SK-N-SH treated with all-trans-retinoic acid at 6 μM for 48 hours (cell line): ENCODE results near the gene PPM1D.

Experiments used
- ATAC-seq: fragments of 200-7000 bp; cut with Tn5 transposase; 3 replicates; pipeline ENCODE4 v1.9.1; 2020; ENCODE audit warnings: mild to moderate bottlenecking, moderate library complexity
- BACH2 ChIP-seq: fragments of 250-450 bp; sonication (Bioruptor Pico); IDR thresholded peaks from 2 replicates; pipeline ENCODE4 v1.9.0; 2021; ENCODE audit warnings: mild to moderate bottlenecking, borderline replicate concordance
- ESRRG ChIP-seq: fragments of 250-450 bp; sonication (Bioruptor Pico); IDR thresholded peaks from 2 replicates; pipeline ENCODE4 v1.6.1; 2021; ENCODE audit warnings: mild to moderate bottlenecking
- GLIS3 ChIP-seq: fragments of 250-450 bp; sonication (Bioruptor Pico); IDR thresholded peaks from 2 replicates; pipeline ENCODE4 v1.5.0; 2020; ENCODE audit warnings: mild to moderate bottlenecking, moderate library complexity
- ISL1 ChIP-seq: fragments of 250-450 bp; sonication (Bioruptor Pico); IDR thresholded peaks from 2 replicates; pipeline ENCODE4 v2.1.2; 2022; ENCODE audit warnings: mild to moderate bottlenecking, moderate library complexity
- PATZ1 ChIP-seq: fragments of 250-450 bp; sonication (Bioruptor Pico); IDR thresholded peaks from 2 replicates; pipeline ENCODE4 v1.8.0; 2020; ENCODE audit warnings: mild to moderate bottlenecking, moderate library complexity, borderline replicate concordance
- PPARA ChIP-seq: fragments of 250-450 bp; sonication (Bioruptor Pico); IDR thresholded peaks from 2 replicates; pipeline ENCODE4 v1.5.0; 2020; ENCODE audit warnings: mild to moderate bottlenecking, borderline replicate concordance
- SNAI2 ChIP-seq: fragments of 250-450 bp; sonication (Bioruptor Pico); IDR thresholded peaks from 2 replicates; pipeline ENCODE4 v1.5.0; 2020; ENCODE audit warnings: mild to moderate bottlenecking, moderate library complexity
- TCF4 ChIP-seq: fragments of 250-450 bp; sonication (Bioruptor Pico); IDR thresholded peaks from 2 replicates; pipeline ENCODE4 v1.8.0; 2021; ENCODE audit warnings: mild to moderate bottlenecking, moderate library complexity, borderline replicate concordance
- ZC3H10 ChIP-seq: fragments of 250-450 bp; sonication (Bioruptor Pico); IDR thresholded peaks from 2 replicates; pipeline ENCODE4 v1.5.1; 2021; ENCODE audit warnings: mild to moderate bottlenecking, moderate library complexity

PPM1D gene

GRCh38 chr17:60713608-60714007 lies 113.6 kb downstream of the PPM1D start:
- TF ChIP-seq PATZ1 (CRISPR knock-in tag): no peak
- TF ChIP-seq TCF4: no peak
- no peak for TF ChIP-seq SNAI2 (CRISPR knock-in tag)
- TF ChIP-seq PPARA (CRISPR knock-in tag): no peak
- no peak for TF ChIP-seq ESRRG
- no peak for TF ChIP-seq GLIS3 (CRISPR knock-in tag)
- TF ChIP-seq ISL1 (CRISPR knock-in tag): no peak
- TF ChIP-seq ZC3H10 (CRISPR knock-in tag): no peak
- TF ChIP-seq BACH2: no peak
- no peak for ATAC-seq
